Fibroblast of lung (primary cell): ENCODE data around the gene ZNF185.

Experiments
- EZH2 ChIP-seq: IDR thresholded peaks from 2 replicates; pipeline ENCODE4 v1.5.1; 2012; ENCODE audit warnings: low read length, control low read depth, mild to moderate bottlenecking; ENCODE audit errors: missing control alignments
- TF ChIP-seq, protein P1 (sequence below), 2 donors: IDR thresholded peaks in 1 of 2; conservative IDR thresholded peaks in 1 of 2; 1 replicate in 1 of 2; 2 replicates in 1 of 2; pipeline ENCODE4 v1.5.1; 2011 to 2012; ENCODE audit warnings: low read length in 2 of 2, control low read depth in 1 of 2, inconsistent platforms in 1 of 2, low read depth in 1 of 2, mild to moderate bottlenecking in 1 of 2

DNA sequence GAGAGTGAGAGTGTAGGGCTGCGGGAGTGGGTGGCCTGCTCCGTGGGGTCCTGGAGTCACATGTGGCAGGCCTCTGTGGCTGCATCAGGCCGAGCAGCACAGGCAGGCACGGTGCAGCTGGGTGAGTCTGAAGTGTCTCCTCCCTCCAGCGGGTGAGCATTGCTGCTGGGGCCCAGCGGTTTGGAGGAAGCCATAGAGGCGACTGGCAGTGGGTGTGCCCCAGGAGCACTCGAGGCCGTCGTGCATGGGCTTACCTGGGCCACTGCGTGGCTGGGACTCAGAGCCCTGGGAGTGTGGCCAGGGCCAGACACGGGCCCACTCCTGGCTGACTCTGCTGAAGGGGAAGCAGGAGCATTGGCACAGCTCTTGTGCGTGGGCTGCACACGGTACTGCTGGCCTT is 10.6 kb downstream of the ZNF185 start:
- TF ChIP-seq, protein P1, sequence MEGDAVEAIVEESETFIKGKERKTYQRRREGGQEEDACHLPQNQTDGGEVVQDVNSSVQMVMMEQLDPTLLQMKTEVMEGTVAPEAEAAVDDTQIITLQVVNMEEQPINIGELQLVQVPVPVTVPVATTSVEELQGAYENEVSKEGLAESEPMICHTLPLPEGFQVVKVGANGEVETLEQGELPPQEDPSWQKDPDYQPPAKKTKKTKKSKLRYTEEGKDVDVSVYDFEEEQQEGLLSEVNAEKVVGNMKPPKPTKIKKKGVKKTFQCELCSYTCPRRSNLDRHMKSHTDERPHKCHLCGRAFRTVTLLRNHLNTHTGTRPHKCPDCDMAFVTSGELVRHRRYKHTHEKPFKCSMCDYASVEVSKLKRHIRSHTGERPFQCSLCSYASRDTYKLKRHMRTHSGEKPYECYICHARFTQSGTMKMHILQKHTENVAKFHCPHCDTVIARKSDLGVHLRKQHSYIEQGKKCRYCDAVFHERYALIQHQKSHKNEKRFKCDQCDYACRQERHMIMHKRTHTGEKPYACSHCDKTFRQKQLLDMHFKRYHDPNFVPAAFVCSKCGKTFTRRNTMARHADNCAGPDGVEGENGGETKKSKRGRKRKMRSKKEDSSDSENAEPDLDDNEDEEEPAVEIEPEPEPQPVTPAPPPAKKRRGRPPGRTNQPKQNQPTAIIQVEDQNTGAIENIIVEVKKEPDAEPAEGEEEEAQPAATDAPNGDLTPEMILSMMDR (conservative IDR thresholded peaks at IDR 0.05 in 1 of 2, IDR thresholded peaks at IDR 0.05 in 1 of 2; ENCODE audit: low read depth in 1 of 2, low read length in 2 of 2), result no peak
- TF ChIP-seq EZH2, result no peak
